Endothelial cell of umbilical vein (primary cell): ENCODE measurements around the gene DLL1. TPM values are rescaled to one million over a fixed set of nuclear protein-coding genes. Genes with fewer than 3 reads are reported as not detected.

Experiments used
- BruUV-seq: library from RNA; stranded (reverse); fragments of 400-500 nt; replicated peaks from 2 replicates; lab custom pipeline; 2021; lab: Mats Ljungman, UMichigan
- CTCF ChIA-PET: fragments of 300-600, 350-600 bp; sonication (Branson Sonifier 250); formaldehyde crosslinking; loops from one replicate; lab custom pipeline; 2021; ENCODE audit warnings: antibody characterized with exemption, inconsistent platforms; lab: Charles Lee
- POLR2A ChIA-PET: fragments of 300-600, 350-600 bp; sonication (Branson Sonifier 250); formaldehyde crosslinking; loops from one replicate; lab custom pipeline; 2021; ENCODE audit warnings: antibody characterized with exemption, inconsistent platforms; lab: Charles Lee
- DNase-seq: peaks from one replicate; pipeline ENCODE4 v3.0.0-alpha.2; 2011; ENCODE audit warnings: low read depth, low spot score
- FAIRE-seq: peaks from 2 replicates; lab custom pipeline; 2011; peaks lifted over from hg19 to GRCh38; lab: Jason Lieb, UNC
- H2AFZ ChIP-seq: 2 replicates; pipeline ENCODE4 v1.6.0; 2012; ENCODE audit warnings: low read depth, low read length, control low read depth, inconsistent platforms
- H3K27ac ChIP-seq: 2 replicates; pipeline ENCODE4 v1.5.1; 2011; ENCODE audit warnings: low read depth, mild to moderate bottlenecking, control low read depth, low read length, moderate library complexity; ENCODE audit not compliant: insufficient read depth
- H3K27me3 ChIP-seq, 2 experiments: 2 replicates each; pipeline versions ENCODE4 v1.6.0 to v1.6.1; 2011; ENCODE audit warnings: low read length in 2 of 2, mixed read lengths in 1 of 2; ENCODE audit not compliant: control insufficient read depth in 2 of 2, insufficient read depth in 2 of 2
- H3K36me3 ChIP-seq, 2 experiments: 2 replicates in 1 of 2; 3 replicates in 1 of 2; pipeline ENCODE4 v1.5.1; 2011; ENCODE audit warnings: low read length in 2 of 2, mild to moderate bottlenecking in 1 of 2, moderate library complexity in 1 of 2; ENCODE audit not compliant: control insufficient read depth in 2 of 2, insufficient read depth in 2 of 2; ENCODE audit errors: extremely low read depth in 1 of 2
- H3K4me1 ChIP-seq: 3 replicates; pipeline ENCODE4 v1.5.1; 2011; ENCODE audit warnings: mild to moderate bottlenecking, low read length; ENCODE audit not compliant: control insufficient read depth, insufficient read depth; ENCODE audit errors: extremely low read depth
- H3K4me2 ChIP-seq: 2 replicates; pipeline ENCODE4 v1.6.1; 2011; ENCODE audit warnings: low read length, control low read depth, mixed read lengths; ENCODE audit not compliant: insufficient read depth
- H3K4me3 ChIP-seq, 3 experiments: fragments of 200-600 bp in 1 of 3; sonication (generic), shearing (Covaris generic) in 1 of 3; replicated peaks in 1 of 3; 2 replicates each; pipeline ENCODE4 v1.5.1; 2011 to 2016; ENCODE audit warnings: control low read depth in 3 of 3, low read length in 3 of 3, mild to moderate bottlenecking in 2 of 3, inconsistent platforms in 1 of 3, low read depth in 1 of 3, moderate library complexity in 1 of 3; ENCODE audit not compliant: insufficient read depth in 1 of 3
- H3K79me2 ChIP-seq: 2 replicates; pipeline ENCODE4 v1.6.0; 2012; ENCODE audit warnings: low read length, inconsistent platforms; ENCODE audit not compliant: control insufficient read depth, insufficient read depth
- H3K9ac ChIP-seq: replicated peaks from 2 replicates; pipeline ENCODE3; 2011; ENCODE audit warnings: low read length, control low read depth; ENCODE audit not compliant: insufficient read depth; ENCODE audit errors: extremely low read depth
- H3K9me1 ChIP-seq: replicated peaks from 3 replicates; pipeline ENCODE4 v1.6.0; 2011; ENCODE audit warnings: mild to moderate bottlenecking, low read length; ENCODE audit not compliant: control insufficient read depth, insufficient read depth; ENCODE audit errors: extremely low read depth
- H3K9me3 ChIP-seq: replicated peaks from 2 replicates; pipeline ENCODE4 v1.5.1; 2012; ENCODE audit warnings: low read length, inconsistent platforms; ENCODE audit not compliant: control insufficient read depth, insufficient read depth
- H4K20me1 ChIP-seq: replicated peaks from 2 replicates; pipeline ENCODE3; 2011; ENCODE audit warnings: mild to moderate bottlenecking, low read length; ENCODE audit not compliant: control insufficient read depth, insufficient read depth; ENCODE audit errors: extremely low read depth
- EZH2 ChIP-seq: IDR thresholded peaks from 2 replicates; pipeline ENCODE4 v1.6.1; 2012; ENCODE audit warnings: borderline replicate concordance, low read depth, mild to moderate bottlenecking, moderate library complexity, low read length, inconsistent platforms; ENCODE audit not compliant: severe bottlenecking
- FOS ChIP-seq: IDR thresholded peaks from 2 replicates; pipeline ENCODE4 v1.6.1; 2011; ENCODE audit warnings: mild to moderate bottlenecking, low read length, moderate library complexity, borderline replicate concordance; ENCODE audit not compliant: insufficient read depth
- GATA2 ChIP-seq: IDR thresholded peaks from 2 replicates; pipeline ENCODE4 v1.7.0; 2011; ENCODE audit warnings: low read depth, mild to moderate bottlenecking, moderate library complexity, mixed read lengths, low read length; ENCODE audit not compliant: insufficient read length, insufficient read depth
- JUN ChIP-seq: IDR thresholded peaks from 2 replicates; pipeline ENCODE4 v1.6.1; 2011; ENCODE audit warnings: borderline replicate concordance, low read depth; ENCODE audit not compliant: insufficient read length, insufficient read depth
- MYC ChIP-seq: IDR thresholded peaks from one replicate; pipeline ENCODE4 v1.6.1; 2011; ENCODE audit warnings: mild to moderate bottlenecking, low read depth, low read length
- POLR2A ChIP-seq: IDR thresholded peaks from 2 replicates; pipeline ENCODE4 v1.6.1; 2012; ENCODE audit warnings: low read depth, mild to moderate bottlenecking, control low read depth, low read length
- POLR2AphosphoS5 ChIP-seq: IDR thresholded peaks from 2 replicates; pipeline ENCODE4 v1.6.1; 2012; ENCODE audit warnings: low read depth, mild to moderate bottlenecking, control low read depth, low read length, moderate library complexity; ENCODE audit not compliant: insufficient read depth
- dilution Hi-C: fragments of 300-500 bp; cut with MboI; formaldehyde crosslinking; loops from one replicate; pipeline ENCODE4 v1.15.0; 2019; ENCODE audit warnings: low sequenced_read_pairs; ENCODE audit not compliant: extremely low pct_ligation_motif_present
- intact Hi-C: fragments of 100-400 bp; cut with micrococcal nuclease; formaldehyde crosslinking; loops from one replicate; pipeline ENCODE4 v1.10.0; 2022
- polyA plus RNA-seq, 4 experiments: library from polyadenylated mRNA; depleted of rRNA in 3 of 4; stranded (reverse) in 3 of 4; unstranded in 1 of 4; fragments of >200 nt; gene quantifications; 2 replicates each; pipeline versions ENCODE4 v1.2.1 to v1.2.3, GENCODE V29; 2011 to 2012; ENCODE audit warnings: missing spikeins in 1 of 4
- total RNA-seq: library from RNA; stranded (reverse); gene quantifications from 2 replicates; pipeline ENCODE4 v1.2.3, GENCODE V29; 2021
- TF ChIP-seq, protein P1 (sequence below): IDR thresholded peaks from 2 replicates; pipeline ENCODE4 v1.6.1; 2011; ENCODE audit not compliant: insufficient read depth, insufficient read length
- TF ChIP-seq, protein P2 (sequence below), 2 donors: IDR thresholded peaks; 1 replicate in 1 of 2; 2 replicates in 1 of 2; pipeline ENCODE4 v1.5.1; 2011; ENCODE audit warnings: low read length in 2 of 2, mild to moderate bottlenecking in 2 of 2, moderate library complexity in 2 of 2, control low read depth in 1 of 2, inconsistent platforms in 1 of 2, low read depth in 1 of 2; ENCODE audit not compliant: insufficient read depth in 1 of 2; ENCODE audit errors: extremely low read depth in 1 of 2

DLL1 gene
- total and polyA plus RNA-seq, 2 donors (not counting 3 experiments of a cell fraction or from before 2014, with no cell fraction given): 1.4 to 2.3 TPM

DNA sequence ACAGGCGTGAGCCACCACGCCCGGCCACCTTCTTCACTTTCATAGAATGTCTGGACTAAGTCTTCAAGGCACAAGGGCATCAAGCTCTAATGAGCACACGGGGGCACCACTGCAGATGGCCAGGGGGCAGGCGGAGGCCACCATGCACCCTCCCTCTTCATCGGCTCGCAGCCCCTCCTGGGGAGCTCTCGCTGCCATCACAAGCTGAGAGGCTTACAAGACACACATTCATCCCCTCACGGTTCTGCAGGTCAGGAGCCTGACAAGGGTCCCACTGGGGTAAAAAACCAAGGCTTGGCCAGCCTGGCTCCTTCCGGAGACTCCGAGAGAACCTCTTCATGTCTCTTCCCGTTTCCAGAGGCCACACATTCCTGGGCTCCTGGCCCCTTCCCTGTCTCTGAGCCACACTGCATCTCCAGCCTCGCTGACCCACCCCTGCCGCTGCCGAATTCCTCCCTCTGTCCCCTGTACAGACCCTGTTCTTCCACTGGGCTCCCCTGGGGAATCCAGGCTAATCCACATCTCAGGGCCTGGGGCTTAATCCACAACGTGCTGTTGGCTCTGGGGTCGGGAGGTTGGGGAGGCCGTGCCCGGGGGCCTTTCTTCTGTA lies 19.8 kb downstream of the DLL1 start:
- FAIRE-seq (no peak), DNase-seq (no peak)
- intact Hi-C loops (no loop called here), dilution Hi-C loops (no loop called here)
- Histone ChIP-seq H3K9ac (no peak overlapping the region), H2AFZ (no peak overlapping the region), H3K27ac (no peak overlapping the region), H3K4me1 (no peaks in the 10 kb centered on the region), H3K4me3 (no peak overlapping the region), H4K20me1 (no peaks in the 10 kb centered on the region), H3K9me3 (no peaks in the 10 kb centered on the region), H3K9me1 (no peaks in the 10 kb centered on the region), H3K36me3 (no peaks in the 10 kb centered on the region), H3K27me3 (peaks cover 2 to 17% of the 10 kb centered on the region in 2 experiments), H3K79me2 (no peaks in the 10 kb centered on the region), H3K4me2 (no peak overlapping the region)
- TF ChIP-seq POLR2AphosphoS5 (no peak), EZH2 (no peak), JUN (no peak), POLR2A (no peak), GATA2 (no peak), MYC (no peak), FOS (no peak)
- TF ChIP-seq, protein P1, sequence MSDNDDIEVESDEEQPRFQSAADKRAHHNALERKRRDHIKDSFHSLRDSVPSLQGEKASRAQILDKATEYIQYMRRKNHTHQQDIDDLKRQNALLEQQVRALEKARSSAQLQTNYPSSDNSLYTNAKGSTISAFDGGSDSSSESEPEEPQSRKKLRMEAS: no peak
- TF ChIP-seq, protein P2, sequence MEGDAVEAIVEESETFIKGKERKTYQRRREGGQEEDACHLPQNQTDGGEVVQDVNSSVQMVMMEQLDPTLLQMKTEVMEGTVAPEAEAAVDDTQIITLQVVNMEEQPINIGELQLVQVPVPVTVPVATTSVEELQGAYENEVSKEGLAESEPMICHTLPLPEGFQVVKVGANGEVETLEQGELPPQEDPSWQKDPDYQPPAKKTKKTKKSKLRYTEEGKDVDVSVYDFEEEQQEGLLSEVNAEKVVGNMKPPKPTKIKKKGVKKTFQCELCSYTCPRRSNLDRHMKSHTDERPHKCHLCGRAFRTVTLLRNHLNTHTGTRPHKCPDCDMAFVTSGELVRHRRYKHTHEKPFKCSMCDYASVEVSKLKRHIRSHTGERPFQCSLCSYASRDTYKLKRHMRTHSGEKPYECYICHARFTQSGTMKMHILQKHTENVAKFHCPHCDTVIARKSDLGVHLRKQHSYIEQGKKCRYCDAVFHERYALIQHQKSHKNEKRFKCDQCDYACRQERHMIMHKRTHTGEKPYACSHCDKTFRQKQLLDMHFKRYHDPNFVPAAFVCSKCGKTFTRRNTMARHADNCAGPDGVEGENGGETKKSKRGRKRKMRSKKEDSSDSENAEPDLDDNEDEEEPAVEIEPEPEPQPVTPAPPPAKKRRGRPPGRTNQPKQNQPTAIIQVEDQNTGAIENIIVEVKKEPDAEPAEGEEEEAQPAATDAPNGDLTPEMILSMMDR (IDR thresholded peaks at IDR 0.05; ENCODE audit: extremely low read depth in 1 of 2, insufficient read depth in 1 of 2, low read depth in 1 of 2, low read length in 2 of 2): no peak
- CTCF ChIA-PET: no interaction called here
- no TSS peak for BruUV-seq
- POLR2A ChIA-PET: no interaction called here
